Muscle of arm (tissue), 12 donors: ENCODE measurements around the gene SH3BP1. TPM values are rescaled to one million over a fixed set of nuclear protein-coding genes. Genes with fewer than 3 reads are reported as not detected.
"Not testable (repeated sequence)": the region's sequence is repeated elsewhere in the genome, so short reads cannot be mapped to it uniquely, and the experiment has no call there.

Experiments used
- DNase-seq: peaks from one replicate; pipeline ENCODE4 v3.0.0-alpha.2; 2013
- polyA plus RNA-seq, 12 donors: library from polyadenylated mRNA; unstranded; fragments of 120-200 nt; gene quantifications; one replicate each; pipeline ENCODE4 v1.2.1, GENCODE V29; 2013; ENCODE audit not compliant: insufficient read length in 12 of 12

The SH3BP1 gene
- polyA plus RNA-seq, 12 donors, result 5.2 to 27.2 (median 9.2) TPM; not detected in 1

DNA sequence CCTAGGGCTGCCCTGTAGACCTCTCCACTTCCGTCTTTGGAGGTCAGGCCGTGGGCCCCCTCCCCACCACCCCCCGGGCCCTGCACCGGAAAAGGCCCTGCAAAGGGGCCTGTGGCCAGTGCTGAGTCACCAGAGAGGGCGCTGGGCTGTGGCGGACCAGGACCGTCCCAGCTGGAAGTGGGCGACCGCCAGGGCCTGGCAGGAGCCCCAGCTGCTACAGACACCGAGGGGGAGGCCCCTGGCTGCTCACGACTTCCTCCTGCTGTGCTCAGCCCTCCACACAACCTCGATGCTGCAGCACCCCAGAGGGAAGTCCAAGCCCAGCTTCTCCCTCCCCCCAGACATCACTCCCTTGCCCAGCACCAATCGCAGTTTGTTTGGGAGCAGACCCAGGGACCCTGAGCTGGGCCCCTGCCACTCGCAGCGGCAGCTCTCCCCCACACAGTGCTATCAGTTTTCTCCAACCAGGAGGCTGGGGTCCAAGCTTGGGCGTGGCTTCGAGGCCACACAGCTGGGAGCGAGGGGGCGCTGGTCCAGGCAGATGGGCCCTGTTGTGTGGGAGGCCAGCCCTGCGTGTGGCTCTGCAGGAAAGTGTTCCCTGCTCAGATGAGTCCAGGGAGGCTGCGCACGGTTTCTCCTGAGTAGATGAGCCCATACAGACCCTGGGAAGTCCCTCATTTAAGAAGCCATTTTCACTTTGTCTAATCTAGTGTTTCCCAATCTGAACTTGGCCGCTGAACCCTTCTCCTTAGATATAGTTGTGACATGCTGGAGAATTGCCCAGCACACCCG lies 5.6 kb upstream of the SH3BP1 start:
- peak; percentile 94 for DNase-seq

- no peak for DNase-seq
Observed at GRCh38 chr22:37634417-37634924, 5.0 kb upstream of the SH3BP1 start.

GRCh38 chr22:37635157-37635556 lies 4.3 kb upstream of the SH3BP1 start:
- no peak for DNase-seq

- DNase-seq, result no peak
Observed at GRCh38 chr22:37636186-37636948, 3.1 kb upstream of the SH3BP1 start.

DNA sequence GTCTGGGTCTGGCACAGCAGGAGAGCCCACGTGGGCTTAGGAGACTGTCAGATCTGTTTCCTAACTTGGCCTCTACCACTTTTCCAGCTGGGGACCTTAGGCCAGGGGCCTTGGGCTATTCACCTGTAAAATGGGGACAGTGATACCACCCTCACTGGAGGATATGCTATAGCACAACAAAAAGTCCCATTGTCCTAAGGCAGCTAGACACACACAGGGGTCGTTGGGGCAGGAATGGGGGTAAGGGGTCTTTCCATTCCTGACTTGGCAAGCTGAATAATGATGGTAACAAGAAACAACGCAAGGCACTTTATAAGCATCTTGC lies 2.6 kb upstream of the SH3BP1 start:
- DNase-seq, result no peak

GRCh38 chr22:37638391-37639069 lies 939 bp upstream of the SH3BP1 start:
- no peak for DNase-seq

GRCh38 chr22:37639771-37640590 lies 512 bp downstream of the SH3BP1 start:
- no peak for DNase-seq

DNA sequence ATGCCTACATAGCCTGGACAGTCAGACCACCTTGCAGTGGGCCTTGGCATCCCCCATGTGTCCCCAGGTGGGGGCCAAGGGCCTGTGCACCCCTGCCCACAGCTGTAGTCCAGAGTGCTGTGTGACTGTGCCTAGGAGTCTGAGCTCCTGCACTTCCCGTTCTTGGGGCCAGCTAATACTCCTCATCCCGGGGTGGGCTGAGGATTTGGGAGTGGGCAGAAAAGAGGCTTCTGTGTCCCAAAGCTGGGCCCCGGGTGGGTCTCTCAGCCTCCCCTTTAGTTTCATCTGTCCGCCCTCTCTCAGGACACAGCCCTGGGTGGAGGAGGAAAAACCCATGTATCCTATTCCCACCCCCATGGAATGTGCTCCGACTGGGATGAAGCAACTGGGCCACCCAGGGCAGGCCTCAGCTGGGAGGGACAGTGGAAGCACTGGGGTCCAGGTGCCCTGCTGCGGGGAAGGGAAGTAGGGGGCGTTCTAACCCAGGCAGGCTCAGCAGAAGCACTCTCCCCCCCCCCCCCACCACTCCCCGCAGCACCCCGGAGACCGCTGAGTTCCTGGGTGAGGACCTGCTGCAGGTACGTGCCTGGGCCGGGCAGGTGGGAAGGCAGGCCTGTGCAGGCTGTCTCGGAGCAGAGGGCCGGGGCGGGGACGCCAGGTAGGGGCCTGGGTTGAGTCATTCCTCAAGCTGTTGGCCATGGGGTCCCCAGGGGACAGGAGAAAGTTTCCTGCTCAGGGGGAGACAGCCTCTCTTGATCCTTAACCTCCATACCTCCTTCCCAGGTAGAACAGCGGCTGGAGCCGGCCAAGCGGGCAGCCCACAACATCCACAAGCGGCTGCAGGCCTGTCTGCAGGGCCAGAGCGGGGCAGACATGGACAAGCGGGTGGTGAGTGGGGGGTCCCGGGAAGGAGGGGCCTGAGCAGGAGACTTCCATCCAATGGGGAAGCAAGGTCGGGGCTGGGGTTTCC lies 1.4 kb downstream of the SH3BP1 start:
- no peak for DNase-seq

DNA sequence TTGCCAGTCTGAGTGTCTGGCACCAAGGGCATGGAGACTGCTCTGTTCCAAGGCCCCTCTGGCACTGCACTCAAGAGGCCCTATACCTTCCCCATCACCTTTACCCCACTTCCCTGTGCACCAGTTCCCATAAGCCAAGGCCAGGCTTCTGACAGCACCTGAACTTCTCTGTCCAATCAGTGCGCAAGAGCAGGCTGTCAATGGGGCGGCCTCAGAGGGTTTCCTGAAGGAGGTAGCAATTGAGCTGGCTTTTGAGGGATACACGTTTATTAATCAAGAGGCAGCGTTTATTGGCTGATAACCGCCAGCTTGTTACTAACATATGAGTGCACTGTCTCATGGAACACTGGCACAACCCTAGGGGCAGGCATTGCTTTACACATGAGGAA lies 2.1 kb downstream of the SH3BP1 start:
- no peak for DNase-seq

DNA sequence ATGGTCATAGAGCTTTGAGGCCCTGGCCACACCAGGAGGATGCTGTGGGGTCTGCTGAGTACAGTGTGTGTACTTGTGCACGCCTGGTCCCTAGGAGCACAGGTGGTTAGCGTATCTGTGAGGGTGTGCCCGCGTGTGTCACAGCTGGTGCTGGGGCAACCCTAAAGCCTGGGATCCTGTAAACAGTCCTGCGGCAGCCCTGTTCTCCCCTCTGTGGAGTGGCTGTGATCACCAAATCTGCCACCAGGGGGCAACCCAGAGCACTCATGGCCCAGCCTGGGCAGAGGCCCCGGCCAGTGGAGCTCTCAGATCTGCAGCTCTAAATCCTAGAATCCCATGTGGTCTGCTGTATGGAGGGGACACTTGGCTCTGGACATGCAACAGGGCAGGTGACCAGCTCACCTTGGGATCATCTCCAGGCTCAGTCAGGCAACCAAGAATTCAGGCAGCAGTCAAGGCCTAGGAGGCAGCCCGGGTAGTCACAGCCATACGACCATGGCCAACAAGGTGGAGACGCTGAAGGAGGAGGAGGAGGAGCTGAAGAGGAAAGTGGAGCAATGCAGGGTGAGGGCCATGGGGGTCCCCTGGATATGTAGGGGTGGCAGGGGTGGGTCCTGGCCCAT lies 3.9 kb downstream of the SH3BP1 start:
- peak; percentile 82 for DNase-seq

- DNase-seq, result no peak
Observed at GRCh38 chr22:37647317-37647716, 7.8 kb downstream of the SH3BP1 start.

DNA sequence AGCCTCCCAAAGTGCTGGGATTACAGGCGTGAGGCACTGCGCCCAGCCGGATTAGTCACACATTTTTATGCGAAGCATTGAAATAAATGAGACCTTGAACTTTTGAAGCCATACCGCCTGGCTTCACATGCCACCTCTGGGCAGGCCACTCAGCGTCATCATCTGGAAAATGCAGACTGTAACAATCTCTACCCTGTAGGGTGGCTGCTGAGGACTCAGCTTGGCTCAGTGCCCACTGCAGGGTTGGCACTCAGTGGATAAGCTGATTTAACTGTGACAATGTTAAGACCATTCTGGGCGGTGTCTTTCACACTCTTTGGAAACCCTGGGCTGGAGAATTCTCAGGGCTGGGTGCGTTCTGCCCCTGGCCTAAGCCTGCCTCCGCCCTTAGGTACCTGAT lies 8.5 kb downstream of the SH3BP1 start:
- no peak for DNase-seq

DNA sequence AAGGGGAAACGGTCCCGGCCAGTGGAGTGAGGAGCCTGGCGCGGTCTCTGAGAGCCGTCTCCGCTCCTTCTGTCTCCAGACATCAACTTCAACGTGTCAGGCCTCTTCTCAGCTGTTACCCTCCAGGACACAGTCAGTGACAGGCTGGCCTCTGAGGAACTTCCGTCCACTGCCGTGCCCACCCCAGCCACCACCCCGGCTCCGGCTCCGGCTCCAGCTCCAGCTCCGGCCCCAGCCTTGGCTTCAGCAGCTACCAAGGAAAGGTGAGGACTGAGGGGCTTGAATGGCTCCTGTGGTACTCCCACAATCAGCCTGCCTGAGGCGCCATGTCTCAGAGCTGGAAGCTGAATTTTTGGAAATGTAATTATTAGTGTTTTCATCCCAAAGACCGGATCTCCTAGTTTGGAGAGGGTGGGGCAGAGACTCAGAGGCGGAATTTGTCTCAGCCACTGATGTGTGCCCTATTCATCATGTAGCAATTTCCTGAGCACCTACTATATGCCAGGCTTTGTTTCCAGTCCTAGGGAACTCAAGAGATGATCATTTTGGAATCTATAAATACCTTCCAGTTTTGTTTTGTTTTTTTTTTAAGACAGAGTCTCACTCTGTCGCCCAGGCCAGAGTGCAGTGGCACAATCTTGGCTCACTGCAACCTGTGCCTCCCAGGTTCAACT lies 11.1 kb downstream of the SH3BP1 start:
- no peak for DNase-seq

GRCh38 chr22:37654563-37655251 lies 15.2 kb downstream of the SH3BP1 start:
- DNase-seq, result no peak

DNA sequence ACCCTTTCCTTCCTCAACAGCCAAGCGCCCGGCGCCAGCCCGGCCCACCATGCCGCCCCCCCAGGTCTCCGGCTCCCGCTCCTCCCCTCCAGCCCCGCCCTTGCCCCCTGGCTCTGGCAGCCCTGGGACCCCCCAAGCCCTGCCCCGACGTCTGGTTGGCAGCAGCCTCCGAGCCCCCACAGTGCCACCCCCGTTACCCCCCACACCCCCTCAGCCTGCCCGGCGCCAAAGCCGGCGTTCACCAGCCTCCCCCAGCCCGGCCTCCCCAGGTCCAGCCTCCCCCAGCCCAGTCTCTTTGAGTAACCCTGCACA lies 15.7 kb downstream of the SH3BP1 start:
- no peak for DNase-seq

- DNase-seq, result not testable (repeated sequence)
Observed at GRCh38 chr22:37656583-37656982, 17.1 kb downstream of the SH3BP1 start.

DNA sequence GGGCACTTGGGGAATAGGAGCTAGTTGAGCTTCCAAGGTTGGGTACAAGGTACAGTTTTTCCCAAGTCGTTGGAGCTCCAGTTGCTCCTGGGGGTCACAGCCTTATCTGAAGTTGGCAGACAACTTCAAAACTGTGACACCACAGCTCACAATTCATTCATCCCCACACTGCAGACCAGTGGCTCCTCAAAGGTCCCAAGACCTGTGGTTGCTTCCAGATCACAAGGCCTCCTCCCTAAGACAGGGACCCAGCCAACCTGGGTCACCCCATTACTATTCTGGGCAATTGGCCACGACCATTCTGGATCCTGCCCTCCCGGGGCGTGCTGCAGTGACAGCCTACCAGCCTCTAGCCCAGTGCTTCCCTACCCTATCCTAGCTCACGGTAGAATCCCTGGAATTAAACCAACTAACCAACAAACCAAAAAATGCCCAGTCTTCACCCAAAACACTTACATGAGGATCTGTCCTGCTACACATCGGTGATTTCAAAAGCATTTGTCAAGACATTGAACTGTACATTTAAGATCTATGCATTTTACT lies 18.2 kb downstream of the SH3BP1 start:
- no peak for DNase-seq
